ENCODE results near the gene WIF1.

Gene WIF1

DNA sequence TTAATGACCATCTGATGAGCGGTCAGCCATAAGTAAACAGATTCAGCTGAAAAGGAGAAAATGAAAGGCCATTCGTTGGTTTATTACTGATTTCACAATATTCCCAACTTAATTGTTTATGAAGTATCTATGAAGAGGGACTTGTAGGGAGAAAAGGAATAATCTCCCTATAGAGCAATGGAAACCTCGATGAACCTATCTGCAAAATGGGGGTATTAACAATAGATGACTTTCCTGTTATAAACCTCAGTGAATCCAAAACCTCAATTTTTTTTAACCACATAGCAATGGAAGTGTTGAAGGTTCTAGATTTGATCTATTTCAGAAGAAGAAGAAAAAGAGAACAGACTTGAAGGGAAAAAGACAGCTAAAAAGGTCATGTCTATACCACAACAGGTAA, 2.0 kb downstream of the WIF1 start:
- Histone ChIP-seq H3K36me3 (ENCODE audit: control insufficient read depth, insufficient read depth, low read length, severe bottlenecking) (no peaks in the 10 kb centered on the region), H3K9ac (ENCODE audit: low read length) (no peak overlapping the region), H3K4me3 (ENCODE audit: low read length) (no peak overlapping the region), H3K4me1 (ENCODE audit: control insufficient read depth, insufficient read depth, low read length) (no peaks in the 10 kb centered on the region), H3K27me3 (replicated peaks; ENCODE audit: control insufficient read depth, insufficient read depth, low read length) (peaks cover 31% of the 10 kb centered on the region), H3K9me3 (ENCODE audit: control insufficient read depth, low read length) (no peaks in the 10 kb centered on the region)
- no peak for DNase-seq (ENCODE audit: low read depth)

DNA sequence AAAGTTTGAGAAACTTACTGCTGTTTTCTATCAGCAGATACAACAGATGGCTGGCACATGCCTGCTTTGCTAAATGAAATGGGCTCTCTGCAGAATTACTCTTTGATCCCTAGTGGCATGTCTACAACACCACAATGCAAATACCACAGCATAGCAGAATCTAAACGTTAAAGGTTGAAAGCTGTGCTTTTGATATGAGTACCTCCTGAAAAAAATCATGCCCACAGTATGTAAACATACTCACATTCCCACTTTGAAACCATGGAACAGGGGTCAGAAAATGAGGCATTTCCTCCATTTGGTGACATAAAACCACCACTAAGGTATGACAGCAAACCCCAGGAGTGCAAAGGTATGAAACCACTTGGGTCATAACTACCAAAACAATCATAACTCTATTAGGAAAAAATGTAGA, 7.5 kb downstream of the WIF1 start:
- Histone ChIP-seq H3K4me3 (ENCODE audit: low read length) (no peak overlapping the region), H3K4me1 (ENCODE audit: control insufficient read depth, insufficient read depth, low read length) (no peaks in the 10 kb centered on the region), H3K9me3 (ENCODE audit: control insufficient read depth, low read length) (no peaks in the 10 kb centered on the region), H3K9ac (ENCODE audit: low read length) (no peak overlapping the region), H3K27me3 (replicated peaks; ENCODE audit: control insufficient read depth, insufficient read depth, low read length) (peaks cover 3% of the 10 kb centered on the region), H3K36me3 (ENCODE audit: control insufficient read depth, insufficient read depth, low read length, severe bottlenecking) (no peaks in the 10 kb centered on the region)
- no peak for DNase-seq (ENCODE audit: low read depth)

DNA sequence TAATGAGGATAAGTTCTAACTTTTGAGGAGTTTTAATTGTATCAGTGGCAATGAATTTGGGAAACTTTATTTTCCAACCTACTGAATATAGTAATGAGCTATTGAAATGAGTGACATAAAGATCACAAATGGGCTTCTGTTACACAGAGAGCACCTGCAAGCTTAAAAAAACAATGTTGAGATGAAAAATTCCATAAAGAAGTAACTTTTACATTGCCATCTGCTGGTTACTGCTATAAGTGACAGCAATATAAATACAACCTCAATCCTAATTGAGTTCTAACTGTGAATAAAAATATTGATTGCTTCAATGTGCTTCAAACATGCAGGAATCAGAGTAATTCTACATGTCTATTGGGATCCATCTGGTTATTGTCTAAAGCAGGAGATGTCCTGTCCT, 14.2 kb downstream of the WIF1 start:
- DNase-seq (ENCODE audit: low read depth): peak; percentile 41

DNA sequence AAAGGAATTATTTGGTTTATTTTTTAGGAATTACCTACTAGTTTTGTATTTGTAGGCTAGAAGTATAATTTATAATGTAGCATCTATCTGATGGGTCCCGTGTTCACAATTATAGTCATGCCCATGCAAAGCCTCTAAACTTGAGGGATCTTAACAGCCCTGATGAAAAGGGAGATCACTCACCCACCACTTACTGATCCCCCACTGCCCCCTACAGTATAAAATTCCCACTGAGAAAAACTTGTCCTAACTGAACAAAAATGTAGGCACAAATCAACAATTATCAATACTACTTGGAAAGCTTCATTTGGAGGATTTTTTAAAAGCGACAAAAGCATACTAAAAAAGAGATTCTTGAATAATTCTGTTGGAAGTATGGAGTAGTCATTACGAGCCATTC, 21.0 kb downstream of the WIF1 start:
- no peaks in the 10 kb centered on the region for H3K27me3 ChIP-seq (replicated peaks; ENCODE audit: control insufficient read depth, insufficient read depth, low read length)
- no peak overlapping the region for H3K9ac ChIP-seq (ENCODE audit: low read length)
- H3K36me3 ChIP-seq (ENCODE audit: control insufficient read depth, insufficient read depth, low read length, severe bottlenecking): no peaks in the 10 kb centered on the region
- peaks cover 19% of the 10 kb centered on the region for H3K4me1 ChIP-seq (ENCODE audit: control insufficient read depth, insufficient read depth, low read length)
- DNase-seq (ENCODE audit: low read depth): no peak
- no peak overlapping the region for H3K4me3 ChIP-seq (ENCODE audit: low read length)
- no peaks in the 10 kb centered on the region for H3K9me3 ChIP-seq (ENCODE audit: control insufficient read depth, low read length)

More for the DNA sequence above, 14.2 kb downstream of the WIF1 start:
- Histone ChIP-seq H3K9me3 (ENCODE audit: control insufficient read depth, low read length) (no peaks in the 10 kb centered on the region), H3K4me3 (ENCODE audit: low read length) (no peak overlapping the region), H3K27me3 (replicated peaks; ENCODE audit: control insufficient read depth, insufficient read depth, low read length) (no peaks in the 10 kb centered on the region), H3K36me3 (ENCODE audit: control insufficient read depth, insufficient read depth, low read length, severe bottlenecking) (no peaks in the 10 kb centered on the region), H3K4me1 (ENCODE audit: control insufficient read depth, insufficient read depth, low read length) (peaks cover 2% of the 10 kb centered on the region), H3K9ac (ENCODE audit: low read length) (no peak overlapping the region)

DNA sequence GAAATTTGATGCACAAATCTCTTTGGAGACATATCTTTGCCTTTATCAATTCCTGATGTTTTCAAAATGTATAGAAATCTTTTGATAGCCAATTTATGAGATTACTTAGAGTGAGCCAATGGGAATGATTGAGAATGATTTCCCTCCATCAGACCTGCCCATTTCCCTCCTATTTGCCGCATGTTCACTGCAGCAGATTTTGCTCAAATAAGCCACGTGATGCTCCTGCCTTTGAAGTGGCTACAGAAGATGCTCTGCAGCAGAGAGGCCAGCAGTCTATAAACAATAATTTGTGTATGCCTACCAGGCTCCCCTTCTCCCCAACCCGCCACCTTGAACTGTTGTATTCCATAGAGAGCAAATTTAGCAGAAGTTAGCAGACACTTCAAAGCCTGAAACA, 21.9 kb downstream of the WIF1 start:
- H3K27me3 ChIP-seq (replicated peaks; ENCODE audit: control insufficient read depth, insufficient read depth, low read length): no peaks in the 10 kb centered on the region
- H3K4me1 ChIP-seq (ENCODE audit: control insufficient read depth, insufficient read depth, low read length): peaks cover 19% of the 10 kb centered on the region
- DNase-seq (ENCODE audit: low read depth): no peak
- H3K4me3 ChIP-seq (ENCODE audit: low read length): no peak overlapping the region
- no peak overlapping the region for H3K9ac ChIP-seq (ENCODE audit: low read length)
- no peaks in the 10 kb centered on the region for H3K36me3 ChIP-seq (ENCODE audit: control insufficient read depth, insufficient read depth, low read length, severe bottlenecking)
- no peaks in the 10 kb centered on the region for H3K9me3 ChIP-seq (ENCODE audit: control insufficient read depth, low read length)

DNA sequence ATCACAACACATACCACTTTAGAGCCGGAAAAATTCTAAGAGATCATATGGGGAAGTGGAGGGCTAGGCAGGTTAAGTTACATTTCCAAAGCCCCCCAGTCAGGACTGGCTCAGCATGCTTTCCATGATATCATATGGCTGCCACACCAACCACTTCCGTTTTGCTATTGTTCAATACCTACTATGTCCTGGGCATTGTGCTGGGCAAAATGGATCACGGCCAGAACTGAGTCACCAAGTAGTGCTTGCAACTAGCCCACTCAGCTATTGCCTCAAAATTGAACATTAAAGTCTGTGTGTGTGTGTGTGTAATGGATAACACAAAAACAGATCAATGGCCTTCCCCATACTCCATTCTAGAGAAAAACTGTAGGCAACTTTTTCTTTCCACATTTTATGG, 22.7 kb downstream of the WIF1 start:
- Histone ChIP-seq H3K4me3 (ENCODE audit: low read length) (no peak overlapping the region), H3K36me3 (ENCODE audit: control insufficient read depth, insufficient read depth, low read length, severe bottlenecking) (no peaks in the 10 kb centered on the region), H3K4me1 (ENCODE audit: control insufficient read depth, insufficient read depth, low read length) (peaks cover 19% of the 10 kb centered on the region), H3K27me3 (replicated peaks; ENCODE audit: control insufficient read depth, insufficient read depth, low read length) (peaks cover 7% of the 10 kb centered on the region), H3K9ac (ENCODE audit: low read length) (no peak overlapping the region), H3K9me3 (ENCODE audit: control insufficient read depth, low read length) (peaks cover 5% of the 10 kb centered on the region)
- DNase-seq (ENCODE audit: low read depth): no peak

DNA sequence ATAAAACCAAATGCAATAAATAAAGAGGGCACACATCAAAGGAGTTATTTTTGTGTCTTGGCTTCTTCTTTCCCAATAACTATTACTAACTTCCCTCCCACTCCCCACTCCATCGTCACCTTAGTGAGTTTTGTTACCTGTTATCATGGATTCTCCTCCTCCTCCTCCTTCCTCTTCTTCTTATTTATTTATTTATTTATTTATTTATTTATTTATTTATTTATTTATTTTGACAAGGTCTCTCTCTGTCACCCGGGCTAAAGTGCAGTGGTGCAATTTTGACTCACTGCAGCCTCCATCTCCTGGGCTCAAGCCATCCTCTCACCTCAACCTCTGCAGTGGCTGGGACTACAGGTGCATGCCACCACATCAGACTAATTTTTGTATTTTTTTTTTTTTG, 26.4 kb downstream of the WIF1 start:
- DNase-seq (ENCODE audit: low read depth): no peak
- Histone ChIP-seq H3K9me3 (ENCODE audit: control insufficient read depth, low read length) (peaks cover 5% of the 10 kb centered on the region), H3K4me1 (ENCODE audit: control insufficient read depth, insufficient read depth, low read length) (peaks cover 6% of the 10 kb centered on the region)

DNA sequence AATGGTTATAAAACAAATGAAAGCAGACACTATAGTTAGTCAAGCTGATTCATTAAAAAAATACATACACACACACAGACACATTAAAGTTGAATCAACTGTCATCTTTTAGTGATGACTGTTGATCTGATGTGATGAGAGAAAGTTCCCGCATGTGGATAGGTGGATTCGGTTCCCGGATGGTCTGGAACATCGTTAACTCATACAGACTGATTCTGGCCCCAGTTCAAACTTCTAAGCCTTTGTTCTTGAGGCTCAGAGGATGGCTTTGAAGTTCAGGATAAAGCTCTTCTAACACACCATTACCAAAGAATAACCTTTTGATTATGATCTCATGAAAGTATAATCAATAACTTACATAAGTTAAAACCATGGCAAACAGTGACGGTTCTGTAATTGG, 27.5 kb downstream of the WIF1 start:
- Histone ChIP-seq H3K9me3 (ENCODE audit: control insufficient read depth, low read length) (peaks cover 5% of the 10 kb centered on the region), H3K27me3 (replicated peaks; ENCODE audit: control insufficient read depth, insufficient read depth, low read length) (peaks cover 25% of the 10 kb centered on the region), H3K4me1 (ENCODE audit: control insufficient read depth, insufficient read depth, low read length) (peaks cover 2% of the 10 kb centered on the region), H3K9ac (ENCODE audit: low read length) (no peak overlapping the region), H3K4me3 (ENCODE audit: low read length) (no peak overlapping the region), H3K36me3 (ENCODE audit: control insufficient read depth, insufficient read depth, low read length, severe bottlenecking) (no peaks in the 10 kb centered on the region)
- peak; percentile 4 for DNase-seq (ENCODE audit: low read depth)

More for the DNA sequence above, 26.4 kb downstream of the WIF1 start:
- Histone ChIP-seq H3K27me3 (replicated peaks; ENCODE audit: control insufficient read depth, insufficient read depth, low read length) (peaks cover 17% of the 10 kb centered on the region), H3K9ac (ENCODE audit: low read length) (no peak overlapping the region), H3K36me3 (ENCODE audit: control insufficient read depth, insufficient read depth, low read length, severe bottlenecking) (no peaks in the 10 kb centered on the region), H3K4me3 (ENCODE audit: low read length) (no peak overlapping the region)

DNA sequence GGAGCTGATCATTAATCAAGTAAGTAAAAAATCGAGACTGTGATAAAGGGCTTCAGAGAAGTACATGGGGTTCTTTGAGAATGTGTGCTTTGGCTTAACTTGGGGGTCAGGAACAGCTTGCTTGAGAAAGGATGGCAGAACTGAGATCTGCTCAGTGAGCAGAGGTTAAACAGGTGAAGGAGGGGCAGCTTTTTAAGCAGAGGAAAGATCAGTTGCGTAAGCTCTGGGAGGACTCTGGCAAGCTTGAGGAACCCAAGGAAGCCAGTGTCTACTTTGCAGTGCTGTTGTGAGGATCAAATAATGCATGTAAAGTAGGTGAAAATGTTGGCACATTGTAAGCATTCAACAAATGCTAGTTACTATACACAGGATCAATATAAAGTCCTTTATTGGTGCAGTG, 30.6 kb downstream of the WIF1 start:
- H3K4me1 ChIP-seq (ENCODE audit: control insufficient read depth, insufficient read depth, low read length): no peaks in the 10 kb centered on the region
- H3K36me3 ChIP-seq (ENCODE audit: control insufficient read depth, insufficient read depth, low read length, severe bottlenecking): no peaks in the 10 kb centered on the region

DNA sequence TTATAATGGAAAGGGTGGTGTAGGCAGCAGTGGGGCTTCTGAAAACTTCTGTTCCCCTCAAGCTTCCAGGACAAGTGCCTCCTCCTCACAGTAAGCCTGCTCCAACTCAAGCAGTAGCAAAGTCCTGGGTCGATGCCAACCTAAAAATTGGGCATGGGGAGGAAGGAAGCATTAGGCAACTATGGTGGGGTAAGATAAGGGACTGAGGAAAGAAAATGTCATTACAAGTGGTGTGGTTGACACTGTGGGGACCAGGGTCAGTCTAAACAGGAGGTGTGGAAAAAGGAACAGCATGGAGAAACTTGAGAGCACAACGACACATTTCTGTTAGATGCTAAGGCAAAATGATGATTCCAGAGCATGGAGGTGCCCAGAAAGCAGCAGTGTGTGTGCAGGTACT, 34.9 kb downstream of the WIF1 start:
- H3K9me3 ChIP-seq (ENCODE audit: control insufficient read depth, low read length): peaks cover 3% of the 10 kb centered on the region
- H3K36me3 ChIP-seq (ENCODE audit: control insufficient read depth, insufficient read depth, low read length, severe bottlenecking): no peaks in the 10 kb centered on the region
- no peak overlapping the region for H3K4me3 ChIP-seq (ENCODE audit: low read length)
- no peak for DNase-seq (ENCODE audit: low read depth)
- H3K27me3 ChIP-seq (replicated peaks; ENCODE audit: control insufficient read depth, insufficient read depth, low read length): peaks cover 31% of the 10 kb centered on the region
- no peak overlapping the region for H3K9ac ChIP-seq (ENCODE audit: low read length)
- no peaks in the 10 kb centered on the region for H3K4me1 ChIP-seq (ENCODE audit: control insufficient read depth, insufficient read depth, low read length)

More for the DNA sequence above, 30.6 kb downstream of the WIF1 start:
- Histone ChIP-seq H3K9ac (ENCODE audit: low read length) (no peak overlapping the region), H3K4me3 (ENCODE audit: low read length) (no peak overlapping the region), H3K9me3 (ENCODE audit: control insufficient read depth, low read length) (peaks cover 7% of the 10 kb centered on the region), H3K27me3 (replicated peaks; ENCODE audit: control insufficient read depth, insufficient read depth, low read length) (peaks cover 29% of the 10 kb centered on the region)
- DNase-seq (ENCODE audit: low read depth): no peak

DNA sequence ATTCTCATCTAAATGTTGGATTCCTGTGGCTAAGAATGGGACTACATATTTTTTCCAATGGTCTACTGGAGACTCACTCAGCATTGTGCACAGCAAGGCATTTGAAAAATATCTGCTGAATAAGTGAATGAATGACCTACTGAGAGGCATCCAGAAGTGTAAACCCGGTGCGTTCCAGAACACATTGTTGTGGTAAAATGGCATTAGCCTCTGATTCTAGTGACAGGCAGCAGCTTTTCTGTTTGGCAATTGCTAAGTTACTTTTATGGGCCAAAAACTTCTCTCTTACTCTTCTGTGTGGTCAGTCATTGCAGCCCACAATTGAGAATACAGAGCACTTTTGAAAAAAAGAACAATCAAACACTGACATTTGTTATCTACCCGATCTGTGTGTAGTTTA, 36.5 kb downstream of the WIF1 start:
- Histone ChIP-seq H3K4me1 (ENCODE audit: control insufficient read depth, insufficient read depth, low read length) (no peaks in the 10 kb centered on the region), H3K4me3 (ENCODE audit: low read length) (no peak overlapping the region), H3K9me3 (ENCODE audit: control insufficient read depth, low read length) (peaks cover 3% of the 10 kb centered on the region), H3K36me3 (ENCODE audit: control insufficient read depth, insufficient read depth, low read length, severe bottlenecking) (no peaks in the 10 kb centered on the region), H3K27me3 (replicated peaks; ENCODE audit: control insufficient read depth, insufficient read depth, low read length) (peaks cover 22% of the 10 kb centered on the region), H3K9ac (ENCODE audit: low read length) (no peak overlapping the region)
- DNase-seq (ENCODE audit: low read depth): no peak

DNA sequence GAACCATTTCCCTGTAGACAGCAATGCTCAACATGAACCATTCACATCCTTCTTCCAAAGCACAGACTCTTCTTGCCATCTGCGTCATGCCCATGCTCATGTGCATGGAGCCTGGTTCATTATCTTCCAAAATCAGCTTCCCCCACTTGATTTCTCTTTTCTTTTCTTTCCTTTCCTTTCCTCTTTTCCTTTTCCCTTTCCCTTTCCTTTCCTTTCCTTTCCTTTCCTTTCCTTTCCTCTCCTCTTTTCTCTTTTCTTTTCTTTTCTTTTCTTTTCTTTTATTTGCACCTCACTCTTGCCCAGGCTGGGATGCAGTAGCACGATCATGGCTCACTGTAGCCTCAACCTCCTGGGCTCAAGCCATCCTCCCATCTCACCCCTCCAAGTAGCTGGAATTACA, 37.5 kb downstream of the WIF1 start:
- no peak for DNase-seq (ENCODE audit: low read depth)
- no peak overlapping the region for H3K9ac ChIP-seq (ENCODE audit: low read length)
- H3K4me3 ChIP-seq (ENCODE audit: low read length): no peak overlapping the region

More for the DNA sequence above, 37.5 kb downstream of the WIF1 start:
- peaks cover 3% of the 10 kb centered on the region for H3K9me3 ChIP-seq (ENCODE audit: control insufficient read depth, low read length)
- H3K27me3 ChIP-seq (replicated peaks; ENCODE audit: control insufficient read depth, insufficient read depth, low read length): peaks cover 15% of the 10 kb centered on the region
- H3K4me1 ChIP-seq (ENCODE audit: control insufficient read depth, insufficient read depth, low read length): no peaks in the 10 kb centered on the region
- H3K36me3 ChIP-seq (ENCODE audit: control insufficient read depth, insufficient read depth, low read length, severe bottlenecking): no peaks in the 10 kb centered on the region
